Adrenal gland (tissue), 12 donors: ENCODE measurements around the gene ATP4B. TPM values are rescaled to one million over a fixed set of nuclear protein-coding genes. Genes with fewer than 3 reads are reported as not detected.
A peak's percentile ranks its signal among the peaks of the same experiment; 100 is the strongest.

Experiments
- DNase-seq, 7 donors: peaks; one replicate each; pipeline ENCODE4 v3.0.0-alpha.2; 2019 to 2020
- H3K27ac ChIP-seq, 5 donors: fragments of 200-600 bp; sonication (generic) in 4 of 5; 1 replicate in 3 of 5; 2 replicates in 2 of 5; pipeline versions ENCODE4 v1.5.1 to v1.8.0; 2016 to 2020; ENCODE audit warnings: mild to moderate bottlenecking in 1 of 5
- H3K27me3 ChIP-seq: fragments of 200-600 bp; 2 replicates; pipeline ENCODE4 v1.8.0; 2021
- H3K36me3 ChIP-seq, 2 donors: fragments of 200-600 bp; replicated peaks in 1 of 2; 1 replicate in 1 of 2; 2 replicates in 1 of 2; pipeline versions ENCODE4 v1.5.1 to v1.8.0; 2018 to 2022
- H3K4me1 ChIP-seq, 2 donors: fragments of 200-600 bp; replicated peaks in 1 of 2; 1 replicate in 1 of 2; 2 replicates in 1 of 2; pipeline versions ENCODE4 v1.5.1 to v1.8.0; 2018 to 2021
- H3K4me3 ChIP-seq, 4 donors: fragments of 200-600 bp; sonication (generic) in 3 of 4; one replicate each; pipeline ENCODE4 v1.5.1; 2016 to 2018
- H3K9me3 ChIP-seq, 3 donors: fragments of 200-600 bp; sonication (generic) in 1 of 3; replicated peaks in 1 of 3; 1 replicate in 2 of 3; 2 replicates in 1 of 3; pipeline versions ENCODE4 v1.5.1 to v1.8.0; 2016 to 2021
- POLR2A ChIP-seq, 2 donors: fragments of 450-650 bp; IDR thresholded peaks; one replicate each; pipeline ENCODE4 v1.6.1; 2017; ENCODE audit warnings: antibody characterized with exemption in 2 of 2, mild to moderate bottlenecking in 2 of 2, moderate library complexity in 1 of 2
- WGBS, 4 donors: extraction: QIAGEN DNeasy Blood & Tissue Kit in 2 of 4; methylation state at CpG; one replicate each; pipeline versions ENCODE4 v1.1.5 to v1.1.7; 2013 to 2017; 5-methylcytosine and 5-hydroxymethylcytosine counted together
- intact Hi-C, 2 donors: fragments of 100-400 bp; cut with DNase I; formaldehyde crosslinking; loops; one replicate each; pipeline versions ENCODE4 v1.14.1 to v1.15.0; 2022 to 2023
- polyA plus RNA-seq, 3 donors: library from polyadenylated mRNA; stranded (reverse); fragments of 200-250 nt in 2 of 3; fragments of 350-450 nt in 1 of 3; fragmentation: Illumina TruSeq in 1 of 3; extraction: RNeasy Lipid Tissue Mini Kit (QIAGEN cat#74804) in 1 of 3; gene quantifications; one replicate each; pipeline ENCODE4 v1.2.3, GENCODE V29; 2013 to 2014
- total RNA-seq, 9 donors: library from RNA; depleted of rRNA in 4 of 9; stranded (reverse); fragments of >200 nt in 4 of 9; fragments of 120-200 nt in 1 of 9; fragmentation: NEBNext Ultra II Directional in 1 of 9; extraction: Animal tissue kit (Norgen Biotek cat#: 25700) in 1 of 9; gene quantifications; one replicate each; pipeline versions ENCODE4 v1.1.0 to v1.2.4, GENCODE V29; 2013 to 2023
- TF ChIP-seq, protein P1 (sequence below), 6 experiments: fragments of 450-650 bp in 4 of 6; fragments of 200-600 bp in 2 of 6; sonication (generic) in 1 of 6; IDR thresholded peaks; 1 replicate in 5 of 6; 2 replicates in 1 of 6; pipeline versions ENCODE4 v1.5.1 to v1.8.0; 2016 to 2021; ENCODE audit warnings: antibody characterized with exemption in 6 of 6, mild to moderate bottlenecking in 2 of 6, moderate library complexity in 1 of 6
- donor health status: healthy with polysubstance abuse.
- donor health status: Bipolar disorder and iron deficiency.
- donor health status: DM: yes; HTN: yes; CAD: no.
- donor health status: DM: no; HTN: no; CAD: no.
- donor health status: DM: no; HTN: no; CAD: no.
- donor health status: DM: yes; HTN: yes; CAD: no.

ATP4B gene
- total and polyA plus RNA-seq, 12 donors: 0.17 TPM; not detected in 11

DNA sequence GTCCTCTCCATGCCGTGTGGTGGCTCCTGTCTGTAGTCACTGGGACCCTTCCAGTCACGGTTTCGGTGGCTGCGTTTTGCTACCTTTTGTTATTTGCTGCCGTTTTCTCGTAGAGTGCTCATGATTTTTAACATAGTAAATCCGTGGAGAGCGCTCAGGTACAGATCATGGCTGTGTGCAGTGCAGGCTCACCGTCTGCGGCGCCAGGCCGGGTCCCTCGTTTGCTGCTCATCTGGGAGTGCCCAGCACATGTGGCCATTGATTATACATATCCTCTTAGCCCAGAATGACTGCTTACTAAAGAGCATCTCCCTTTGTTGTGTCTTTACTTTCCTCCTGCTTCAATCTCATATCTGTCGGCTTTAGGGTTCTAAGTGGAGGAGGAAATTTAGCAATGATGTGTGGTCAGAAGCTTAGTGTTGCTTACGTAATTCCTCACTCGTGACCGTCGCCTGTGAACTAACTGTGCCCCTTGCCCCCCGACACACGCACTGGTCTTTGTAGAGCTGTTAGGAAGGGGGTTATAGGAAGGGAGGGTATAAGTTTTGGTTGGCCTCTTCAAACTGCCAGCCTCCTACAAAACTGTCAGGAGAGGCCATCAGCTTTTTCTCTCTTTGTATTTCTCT lies 41.6 kb downstream of the ATP4B start:
- intact Hi-C loops: no loop called here
- TF ChIP-seq, protein P1, sequence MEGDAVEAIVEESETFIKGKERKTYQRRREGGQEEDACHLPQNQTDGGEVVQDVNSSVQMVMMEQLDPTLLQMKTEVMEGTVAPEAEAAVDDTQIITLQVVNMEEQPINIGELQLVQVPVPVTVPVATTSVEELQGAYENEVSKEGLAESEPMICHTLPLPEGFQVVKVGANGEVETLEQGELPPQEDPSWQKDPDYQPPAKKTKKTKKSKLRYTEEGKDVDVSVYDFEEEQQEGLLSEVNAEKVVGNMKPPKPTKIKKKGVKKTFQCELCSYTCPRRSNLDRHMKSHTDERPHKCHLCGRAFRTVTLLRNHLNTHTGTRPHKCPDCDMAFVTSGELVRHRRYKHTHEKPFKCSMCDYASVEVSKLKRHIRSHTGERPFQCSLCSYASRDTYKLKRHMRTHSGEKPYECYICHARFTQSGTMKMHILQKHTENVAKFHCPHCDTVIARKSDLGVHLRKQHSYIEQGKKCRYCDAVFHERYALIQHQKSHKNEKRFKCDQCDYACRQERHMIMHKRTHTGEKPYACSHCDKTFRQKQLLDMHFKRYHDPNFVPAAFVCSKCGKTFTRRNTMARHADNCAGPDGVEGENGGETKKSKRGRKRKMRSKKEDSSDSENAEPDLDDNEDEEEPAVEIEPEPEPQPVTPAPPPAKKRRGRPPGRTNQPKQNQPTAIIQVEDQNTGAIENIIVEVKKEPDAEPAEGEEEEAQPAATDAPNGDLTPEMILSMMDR (IDR thresholded peaks at IDR 0.05): no peak
- TF ChIP-seq POLR2A (IDR thresholded peaks at IDR 0.05): no peak
- Histone ChIP-seq H3K9me3 (no peaks in the 10 kb centered on the region), H3K4me3 (no peak overlapping the region), H3K27me3 (no peaks in the 10 kb centered on the region), H3K36me3 (peaks cover 0 to 7% of the 10 kb centered on the region in 2 donors), H3K4me1 (no peaks in the 10 kb centered on the region), H3K27ac (no peak overlapping the region)
- WGBS, 4 donors: 84 to 86% (median 85%) methylated on average over 20 of the region's 20 CpGs
- peak in 1 of 7 donors; percentile 35 for DNase-seq

DNA sequence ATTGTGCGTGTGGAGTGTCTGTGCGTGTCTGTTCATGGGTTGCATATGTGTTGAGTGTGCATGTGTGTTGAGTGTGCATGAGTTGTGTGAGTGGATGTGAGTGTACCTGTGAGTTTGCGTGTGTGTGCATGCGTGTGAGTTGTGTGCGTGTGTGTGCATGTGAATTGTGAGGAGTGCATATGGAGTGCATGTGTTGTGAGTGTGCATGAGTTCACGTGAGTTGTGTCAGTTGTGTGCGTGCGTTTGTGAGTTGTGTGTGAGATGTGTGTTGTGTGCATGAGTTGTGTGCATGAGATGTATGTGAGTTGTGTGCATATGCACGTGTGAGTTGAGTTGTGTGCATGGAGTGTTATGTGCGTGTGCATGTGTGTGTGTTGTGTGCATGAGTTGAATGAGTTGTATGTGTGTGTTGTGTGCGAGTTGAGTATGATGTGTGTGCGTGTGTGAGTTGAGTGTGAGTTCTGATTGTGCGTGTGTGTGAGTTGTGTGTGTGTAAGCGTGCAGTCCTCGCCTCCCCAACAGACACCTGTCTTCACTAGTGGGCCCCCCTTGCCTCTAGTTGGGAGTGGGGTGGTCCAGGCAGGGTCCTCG lies 44.1 kb downstream of the ATP4B start:
- H3K4me1 ChIP-seq: no peaks in the 10 kb centered on the region
- no peak for DNase-seq
- intact Hi-C loops: no loop called here
- no peaks in the 10 kb centered on the region for H3K9me3 ChIP-seq
- peaks cover 0 to 10% of the 10 kb centered on the region in 2 donors for H3K36me3 ChIP-seq
- TF ChIP-seq, protein P1 (IDR thresholded peaks at IDR 0.05): no peak
- no peak for TF ChIP-seq POLR2A (IDR thresholded peaks at IDR 0.05)
- no peaks in the 10 kb centered on the region for H3K27me3 ChIP-seq
- H3K27ac ChIP-seq: no peak overlapping the region
- WGBS, 4 donors: 90 to 97% (median 96%) methylated on average over 16 of the region's 16 CpGs
- H3K4me3 ChIP-seq: no peak overlapping the region

GRCh38 chr13:113612607-113613006 lies 45.4 kb downstream of the ATP4B start:
- TF ChIP-seq, protein P1 (IDR thresholded peaks at IDR 0.05): no peak
- no peak for TF ChIP-seq POLR2A (IDR thresholded peaks at IDR 0.05)
- WGBS, 4 donors: 92 to 96% (median 94%) methylated on average over 10 of the region's 10 CpGs
- peaks cover 0 to 10% of the 10 kb centered on the region in 2 donors for H3K36me3 ChIP-seq

DNA sequence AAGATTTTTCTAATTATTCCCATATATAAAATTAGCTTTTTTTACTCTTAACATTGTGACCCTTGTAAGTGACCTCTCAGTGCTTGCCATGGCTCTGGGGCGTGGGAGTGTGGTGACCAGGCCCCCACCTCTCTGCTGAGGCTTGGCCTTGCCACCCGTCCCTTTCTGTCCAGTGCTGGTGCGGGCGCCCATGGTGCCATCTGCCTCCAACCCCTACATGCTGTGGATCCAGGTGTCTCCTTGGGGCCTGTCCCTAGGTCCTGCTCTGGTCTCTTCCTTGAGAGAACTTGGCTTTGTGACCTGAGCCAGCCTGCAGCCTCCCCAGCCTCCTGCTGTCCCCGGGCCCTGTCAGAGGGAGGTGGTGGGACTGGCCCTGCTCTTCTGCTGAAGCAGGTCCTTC lies 46.0 kb downstream of the ATP4B start:
- H3K9me3 ChIP-seq: no peaks in the 10 kb centered on the region
- no peak for TF ChIP-seq POLR2A (IDR thresholded peaks at IDR 0.05)
- TF ChIP-seq, protein P1 (IDR thresholded peaks at IDR 0.05): no peak
- no peak for DNase-seq
- intact Hi-C loops: no loop called here
- H3K27ac ChIP-seq: no peak overlapping the region
- 84 to 96% (median 93%) methylated on average over 3 to 5 of the region's 5 CpGs for WGBS, 4 donors
- no peak overlapping the region for H3K4me3 ChIP-seq
- H3K36me3 ChIP-seq: peaks cover 0 to 10% of the 10 kb centered on the region in 2 donors
- no peaks in the 10 kb centered on the region for H3K4me1 ChIP-seq
- no peaks in the 10 kb centered on the region for H3K27me3 ChIP-seq

More at GRCh38 chr13:113612607-113613006, 45.4 kb downstream of the ATP4B start:
- no peak for DNase-seq
- Histone ChIP-seq H3K4me3 (no peak overlapping the region), H3K27ac (no peak overlapping the region), H3K27me3 (no peaks in the 10 kb centered on the region), H3K4me1 (no peaks in the 10 kb centered on the region), H3K9me3 (no peaks in the 10 kb centered on the region)
- intact Hi-C loops: no loop called here
